Ascending aorta (tissue), 2 donors: Measurements from ENCODE around the gene KLHDC7B. TPM values are rescaled to one million over a fixed set of nuclear protein-coding genes. Genes with fewer than 3 reads are reported as not detected.

Experiments used
- DNase-seq, 2 donors: peaks; one replicate each; pipeline ENCODE4 v3.0.0-alpha.2; 2019; ENCODE audit warnings: low spot score in 2 of 2
- H3K27ac ChIP-seq, 2 donors: fragments of 200-600 bp; sonication (generic); one replicate each; pipeline ENCODE4 v1.5.1; 2016 to 2017; ENCODE audit warnings: mild to moderate bottlenecking in 1 of 2
- H3K27me3 ChIP-seq: fragments of 200-600 bp; sonication (generic); one replicate; pipeline ENCODE4 v1.5.1; 2017
- H3K36me3 ChIP-seq, 2 donors: fragments of 200-600 bp; sonication (generic); one replicate each; pipeline ENCODE4 v1.5.1; 2016
- H3K4me1 ChIP-seq, 2 donors: fragments of 200-600 bp; sonication (generic); one replicate each; pipeline ENCODE4 v1.5.1; 2016 to 2017; ENCODE audit warnings: mild to moderate bottlenecking in 1 of 2
- H3K4me3 ChIP-seq, 2 donors: fragments of 200-600 bp; sonication (generic); one replicate each; pipeline ENCODE4 v1.5.1; 2016 to 2017; ENCODE audit warnings: mild to moderate bottlenecking in 1 of 2
- H3K9me3 ChIP-seq, 2 donors: fragments of 200-600 bp; sonication (generic); one replicate each; pipeline ENCODE4 v1.5.1; 2016
- intact Hi-C: fragments of 100-400 bp; cut with DNase I; formaldehyde crosslinking; loops from one replicate; pipeline ENCODE4 v1.15.1; 2023
- total RNA-seq: library from RNA; depleted of rRNA; stranded (reverse); fragments of >200 nt; gene quantifications from one replicate; pipeline ENCODE4 v1.1.0, GENCODE V29; 2016
- TF ChIP-seq, protein P1 (sequence below), 3 experiments: fragments of 200-600 bp in 2 of 3; fragments of 450-650 bp in 1 of 3; sonication (generic) in 2 of 3; IDR thresholded peaks; one replicate each; pipeline ENCODE4 v1.5.1; 2016 to 2019; ENCODE audit warnings: antibody characterized with exemption in 3 of 3, mild to moderate bottlenecking in 1 of 3, moderate library complexity in 1 of 3

Gene KLHDC7B
- total RNA-seq, 1 donor from 2014 or later: not detected

DNA sequence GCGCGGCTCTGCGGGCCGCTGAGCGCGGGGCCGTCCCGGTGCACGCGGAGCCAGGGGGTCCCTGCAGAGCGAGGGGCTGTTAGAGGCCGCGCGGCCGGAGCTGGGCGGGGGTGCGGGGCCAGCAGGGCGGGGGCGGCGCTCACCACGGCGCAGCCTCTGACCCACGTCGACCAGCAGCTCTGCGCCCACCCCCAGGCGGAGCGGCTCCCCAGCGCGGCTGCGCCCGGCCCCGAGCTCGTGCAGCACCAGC, 19.9 kb upstream of the KLHDC7B start:
- Histone ChIP-seq H3K36me3 (peaks cover 13 to 34% of the 10 kb centered on the region in 2 donors), H3K4me1 (peaks cover 6 to 23% of the 10 kb centered on the region in 2 donors), H3K9me3 (no peaks in the 10 kb centered on the region), H3K4me3 (peak overlapping the region; percentile 75 to 79), H3K27me3 (no peaks in the 10 kb centered on the region), H3K27ac (peak overlapping the region; percentile 85 to 93)
- TF ChIP-seq, protein P1, sequence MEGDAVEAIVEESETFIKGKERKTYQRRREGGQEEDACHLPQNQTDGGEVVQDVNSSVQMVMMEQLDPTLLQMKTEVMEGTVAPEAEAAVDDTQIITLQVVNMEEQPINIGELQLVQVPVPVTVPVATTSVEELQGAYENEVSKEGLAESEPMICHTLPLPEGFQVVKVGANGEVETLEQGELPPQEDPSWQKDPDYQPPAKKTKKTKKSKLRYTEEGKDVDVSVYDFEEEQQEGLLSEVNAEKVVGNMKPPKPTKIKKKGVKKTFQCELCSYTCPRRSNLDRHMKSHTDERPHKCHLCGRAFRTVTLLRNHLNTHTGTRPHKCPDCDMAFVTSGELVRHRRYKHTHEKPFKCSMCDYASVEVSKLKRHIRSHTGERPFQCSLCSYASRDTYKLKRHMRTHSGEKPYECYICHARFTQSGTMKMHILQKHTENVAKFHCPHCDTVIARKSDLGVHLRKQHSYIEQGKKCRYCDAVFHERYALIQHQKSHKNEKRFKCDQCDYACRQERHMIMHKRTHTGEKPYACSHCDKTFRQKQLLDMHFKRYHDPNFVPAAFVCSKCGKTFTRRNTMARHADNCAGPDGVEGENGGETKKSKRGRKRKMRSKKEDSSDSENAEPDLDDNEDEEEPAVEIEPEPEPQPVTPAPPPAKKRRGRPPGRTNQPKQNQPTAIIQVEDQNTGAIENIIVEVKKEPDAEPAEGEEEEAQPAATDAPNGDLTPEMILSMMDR (IDR thresholded peaks at IDR 0.05): no peak
- no peak for DNase-seq
- intact Hi-C loops: loop anchor here (1.0 to 5.0 kb wide), 4 partner anchors 17 to 102 kb away; partner anchors contain the start of genes ARSA, CHKB, NCAPH2 and SYCE3

DNA sequence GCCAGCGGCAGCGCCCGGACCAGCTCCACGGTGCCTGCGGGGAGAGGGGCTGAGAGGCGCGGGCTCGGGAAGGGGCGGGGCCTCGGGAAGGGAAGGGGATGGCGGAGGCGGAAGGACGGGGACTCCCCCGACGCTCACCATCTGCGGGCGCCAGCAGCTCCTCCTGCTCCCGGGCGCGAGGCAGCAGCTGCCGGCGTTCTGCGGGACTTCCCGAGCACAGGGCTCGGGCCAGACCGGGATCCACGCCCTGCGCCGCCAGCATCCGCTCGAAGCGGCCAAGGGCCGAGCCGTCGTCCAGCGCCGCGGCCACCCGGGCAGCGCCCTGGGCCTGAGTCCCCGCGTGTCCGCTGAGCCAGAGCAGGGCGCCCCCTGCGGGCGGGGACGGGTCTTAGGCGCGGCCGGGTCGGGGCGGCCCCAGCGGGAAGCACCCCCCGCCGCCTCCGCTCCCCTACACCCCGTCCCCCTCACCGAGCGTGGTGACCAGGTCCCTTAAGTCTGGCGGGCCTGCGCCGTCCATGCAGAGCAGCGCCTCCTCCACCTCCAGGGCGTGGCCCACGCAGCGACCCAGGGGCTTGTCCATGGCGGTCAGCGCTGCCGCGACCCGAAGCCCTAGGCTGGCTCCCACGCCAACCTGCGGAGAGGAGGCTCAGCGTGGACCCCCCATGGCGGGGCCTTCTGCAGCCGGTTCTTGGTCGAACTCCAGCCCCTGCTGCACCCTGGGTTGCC, 19.4 kb upstream of the KLHDC7B start:
- Histone ChIP-seq H3K27ac (peak overlapping the region; percentile 85 to 93), H3K27me3 (peaks cover 3% of the 10 kb centered on the region), H3K9me3 (no peaks in the 10 kb centered on the region), H3K36me3 (peaks cover 8 to 29% of the 10 kb centered on the region in 2 donors), H3K4me3 (peak overlapping the region; percentile 75 to 79), H3K4me1 (peaks cover 8 to 28% of the 10 kb centered on the region in 2 donors)
- TF ChIP-seq, protein P1 (IDR thresholded peaks at IDR 0.05): peak; percentile 38 to 57 (median 48)
- intact Hi-C loops: loop anchor here (1.0 to 5.0 kb wide), 2 partner anchors 36 to 101 kb away; partner anchors contain the start of genes ARSA and SYCE3
- peak in 1 of 2 donors; percentile 87 for DNase-seq

DNA sequence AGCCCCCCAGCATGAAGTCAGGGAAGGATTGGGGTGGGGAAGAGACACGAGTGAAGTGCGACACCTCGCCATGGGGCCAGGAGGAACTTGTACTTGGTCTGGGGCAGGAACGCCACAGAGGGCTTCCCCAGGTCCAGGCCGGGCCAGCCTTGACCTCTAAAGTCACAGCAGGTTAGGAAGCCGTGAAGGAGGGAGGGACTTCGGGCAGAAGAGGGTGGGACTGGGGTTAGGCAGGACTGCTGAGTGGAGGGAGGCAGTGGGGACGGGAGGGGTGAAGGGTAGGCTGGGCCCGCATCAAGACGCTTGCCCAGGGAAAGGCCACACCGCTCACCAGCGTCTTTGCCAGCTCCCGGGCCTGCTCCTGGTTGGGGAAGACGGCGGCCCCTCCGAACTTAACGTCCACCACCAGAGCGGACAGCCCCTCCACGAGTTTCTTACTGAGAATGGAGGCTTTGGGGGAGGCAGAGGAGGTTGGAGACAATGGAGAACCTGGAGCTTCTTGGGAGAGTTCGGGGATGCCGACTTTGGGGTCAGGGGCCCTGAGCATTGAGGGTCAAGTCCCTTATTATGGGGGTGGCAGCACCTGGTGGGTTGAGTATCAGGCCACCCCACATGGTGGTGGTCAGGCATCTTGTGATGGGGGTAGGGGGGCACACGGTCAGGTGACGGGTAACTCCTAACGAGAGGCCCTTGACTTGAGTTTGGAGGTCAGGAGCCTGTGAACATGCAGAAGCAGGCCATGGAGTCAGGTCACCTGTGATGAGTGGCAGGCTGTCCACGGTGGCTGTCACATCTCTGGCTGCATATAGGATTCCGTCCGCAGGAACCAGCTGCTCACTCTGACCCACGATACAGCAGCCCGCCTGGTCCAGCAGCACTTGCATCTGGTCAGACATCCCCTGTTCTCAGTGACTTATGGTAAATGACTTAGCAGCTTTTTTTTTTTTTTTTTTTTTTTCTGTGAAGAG, 18.6 kb upstream of the KLHDC7B start:
- DNase-seq: no peak
- TF ChIP-seq, protein P1 (IDR thresholded peaks at IDR 0.05): no peak
- peaks cover 11% of the 10 kb centered on the region for H3K27me3 ChIP-seq
- peaks cover 16 to 36% of the 10 kb centered on the region in 2 donors for H3K4me1 ChIP-seq
- H3K4me3 ChIP-seq: peak overlapping the region; percentile 75 to 79
- intact Hi-C loops: loop anchor here (1.0 to 5.0 kb wide), 2 partner anchors 35 to 100 kb away; partner anchors contain the start of genes ARSA and SYCE3
- peak overlapping the region; percentile 85 to 93 for H3K27ac ChIP-seq
- peaks cover 6 to 21% of the 10 kb centered on the region in 2 donors for H3K36me3 ChIP-seq
- no peaks in the 10 kb centered on the region for H3K9me3 ChIP-seq

DNA sequence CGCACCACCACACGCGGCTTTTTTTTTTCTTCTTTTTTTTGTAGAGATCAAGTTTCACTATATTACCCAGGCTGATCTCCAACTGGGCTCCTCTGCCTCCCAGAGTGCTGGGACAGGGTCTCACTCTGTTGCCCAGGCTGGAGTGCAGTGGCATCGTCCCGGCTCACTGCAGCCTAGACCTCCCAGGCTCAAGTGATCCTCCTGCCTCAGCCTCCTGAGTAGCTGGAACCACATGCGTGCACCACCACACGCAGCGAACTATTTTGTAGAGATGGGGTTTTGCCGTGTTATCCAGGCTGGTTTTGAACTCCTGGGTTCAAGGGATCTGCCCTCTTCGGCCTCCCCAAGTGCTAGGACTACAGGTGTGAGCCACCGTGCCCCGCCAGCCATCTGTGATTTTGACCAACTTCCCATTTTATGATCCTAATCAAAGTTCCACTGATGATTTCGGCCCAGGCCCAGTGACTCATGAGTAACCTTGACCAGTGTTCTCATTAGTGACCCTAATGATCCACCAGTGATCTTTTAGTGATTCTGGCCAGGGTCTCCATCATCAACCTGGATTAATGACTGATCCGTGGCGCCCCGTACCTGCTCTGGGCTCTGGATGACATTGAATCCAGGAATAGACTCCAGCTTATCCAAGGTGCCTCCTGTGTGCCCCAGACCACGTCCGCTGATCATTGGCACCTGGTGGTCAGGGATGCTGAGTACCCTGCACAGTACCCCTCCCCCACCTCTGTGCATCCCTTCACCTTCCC, 17.6 kb upstream of the KLHDC7B start:
- intact Hi-C loops: loop anchor here (5.0 kb wide), 1 partner anchor 99 kb away; the partner anchor contains the start of gene ARSA
- peak overlapping the region in 1 of 2 donors; percentile 78 for H3K4me3 ChIP-seq
- H3K27ac ChIP-seq: peak overlapping the region in 1 of 2 donors; percentile 80

More for the DNA sequence above, 17.6 kb upstream of the KLHDC7B start:
- TF ChIP-seq, protein P1 (IDR thresholded peaks at IDR 0.05): no peak
- peaks cover 11% of the 10 kb centered on the region for H3K27me3 ChIP-seq
- H3K9me3 ChIP-seq: no peaks in the 10 kb centered on the region
- peaks cover under 1 to 11% of the 10 kb centered on the region in 2 donors for H3K36me3 ChIP-seq
- DNase-seq: no peak
- H3K4me1 ChIP-seq: peaks cover 18 to 40% of the 10 kb centered on the region in 2 donors
